ENCODE results near the gene LYPLA2.
"Not testable (repeated sequence)": the region's sequence is repeated elsewhere in the genome, so short reads cannot be mapped to it uniquely, and the experiment has no call there.

Gene LYPLA2

DNA sequence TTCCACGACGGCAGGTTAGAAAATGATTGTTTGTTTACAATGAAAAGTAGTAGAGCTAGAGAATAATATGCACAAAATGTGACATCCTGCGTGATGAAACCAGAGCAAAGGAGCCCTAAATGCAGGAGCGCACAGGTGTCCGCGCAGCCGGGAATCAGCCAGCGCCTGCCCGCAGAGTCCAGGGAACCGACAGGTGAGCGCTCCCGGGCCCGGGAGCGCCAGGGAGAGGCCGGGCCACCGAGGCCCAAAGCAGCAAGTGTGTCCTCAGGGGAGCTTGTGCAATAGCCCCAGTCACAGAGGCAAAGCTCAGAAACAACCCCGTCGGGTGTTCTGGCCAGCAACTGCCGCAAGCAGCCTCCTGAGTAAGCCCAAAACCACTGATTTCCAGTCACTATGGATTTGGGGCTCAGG lies 10.4 kb downstream of the LYPLA2 start:
- DNase-seq (ENCODE audit: low spot score): no peak

DNA sequence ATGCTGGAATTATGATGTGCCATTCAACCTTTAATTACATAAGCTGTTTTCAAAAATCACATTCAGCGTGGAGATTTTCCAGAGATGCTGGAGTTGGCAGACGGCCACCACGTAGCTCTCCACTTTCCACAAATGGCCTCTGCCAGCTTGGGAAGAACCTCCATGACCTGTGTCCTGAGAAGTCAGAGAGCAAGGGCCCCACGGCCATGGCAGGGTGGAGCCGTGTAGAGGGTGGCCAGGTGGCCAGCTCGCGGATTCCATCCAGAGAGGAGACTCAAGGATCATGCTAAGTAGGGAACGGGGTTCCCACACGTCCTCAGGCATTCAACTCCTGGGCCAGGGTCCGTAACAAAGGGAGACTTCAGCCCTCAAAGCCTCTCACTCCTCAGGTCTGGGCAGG lies 10.9 kb downstream of the LYPLA2 start:
- DNase-seq (ENCODE audit: low spot score): no peak

DNA sequence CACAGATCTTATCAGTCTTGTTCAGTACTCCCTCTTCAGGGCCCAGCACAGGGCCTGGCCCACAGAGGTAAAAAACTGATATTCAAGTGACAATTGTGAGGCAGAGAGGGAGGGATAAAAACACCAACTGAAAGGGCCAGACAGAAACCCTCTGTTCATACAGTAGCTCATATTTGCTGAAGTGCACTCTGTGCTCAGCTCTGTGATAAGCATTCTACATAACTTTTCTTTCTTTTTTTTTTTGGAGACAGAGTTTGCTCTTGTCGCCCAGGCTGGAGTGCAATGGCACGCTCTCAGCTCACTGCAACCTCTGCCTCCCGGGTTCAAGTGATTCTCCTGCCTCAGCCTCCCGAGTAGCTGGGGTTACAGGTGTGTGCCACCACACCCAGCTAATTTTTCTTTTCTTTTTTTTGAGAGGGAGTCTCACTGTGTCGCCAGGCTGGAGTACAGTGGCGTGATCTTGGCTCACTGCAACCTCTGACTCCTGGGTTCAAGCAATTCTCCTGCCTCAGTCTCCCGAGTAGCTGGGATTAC lies 11.9 kb downstream of the LYPLA2 start:
- not testable (repeated sequence) for DNase-seq (ENCODE audit: low spot score)

DNA sequence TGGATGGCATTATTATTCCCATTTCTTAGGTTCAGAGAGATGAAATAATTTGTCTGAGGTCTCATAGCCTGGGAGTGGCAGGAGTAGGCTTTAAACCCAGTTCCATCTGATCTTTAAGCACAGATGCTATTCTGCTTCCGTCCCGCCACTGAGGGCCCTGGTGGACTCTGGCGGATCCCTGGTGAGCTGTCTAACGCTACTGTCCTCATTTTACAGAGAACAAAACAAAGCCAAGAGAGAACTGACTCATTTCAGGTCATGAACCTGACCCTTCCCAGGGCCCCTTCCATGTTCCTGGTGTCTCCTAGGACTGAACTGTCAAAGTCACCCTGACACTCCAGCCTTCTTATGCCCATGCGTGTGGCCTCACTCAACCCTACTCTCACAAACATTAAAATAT lies 12.7 kb downstream of the LYPLA2 start:
- DNase-seq (ENCODE audit: low spot score): no peak

DNA sequence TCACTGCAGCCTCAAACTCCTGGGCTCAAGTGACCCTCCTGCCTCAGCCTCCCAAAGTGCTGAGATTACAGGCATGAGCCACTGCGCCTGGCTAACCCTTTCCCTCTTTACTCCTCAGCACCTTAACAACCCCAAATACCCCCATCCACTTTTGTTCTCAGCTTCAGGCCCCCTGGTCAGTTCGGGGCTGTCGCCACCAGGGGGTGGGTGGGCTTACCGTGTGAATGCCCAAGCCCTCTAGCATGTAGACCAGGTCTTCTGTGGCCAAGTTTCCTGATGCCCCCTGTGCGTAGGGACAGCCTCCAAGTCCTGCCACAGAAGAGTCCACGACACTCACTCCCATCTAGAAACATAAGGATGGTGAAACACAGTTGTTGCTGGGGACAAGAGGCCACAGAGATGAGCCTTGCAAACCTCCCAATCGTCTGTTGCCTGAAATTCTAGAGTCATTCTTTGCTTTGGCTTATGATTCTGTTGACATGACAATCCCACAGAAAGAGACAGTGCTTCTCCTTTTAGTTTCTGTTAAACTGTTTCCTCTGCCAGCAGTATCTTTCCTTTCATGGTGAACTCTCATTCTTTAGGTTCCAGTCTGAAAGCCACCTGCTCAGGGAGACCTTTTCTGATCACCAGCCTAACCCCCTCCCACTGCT lies 13.4 kb downstream of the LYPLA2 start:
- DNase-seq (ENCODE audit: low spot score): no peak

DNA sequence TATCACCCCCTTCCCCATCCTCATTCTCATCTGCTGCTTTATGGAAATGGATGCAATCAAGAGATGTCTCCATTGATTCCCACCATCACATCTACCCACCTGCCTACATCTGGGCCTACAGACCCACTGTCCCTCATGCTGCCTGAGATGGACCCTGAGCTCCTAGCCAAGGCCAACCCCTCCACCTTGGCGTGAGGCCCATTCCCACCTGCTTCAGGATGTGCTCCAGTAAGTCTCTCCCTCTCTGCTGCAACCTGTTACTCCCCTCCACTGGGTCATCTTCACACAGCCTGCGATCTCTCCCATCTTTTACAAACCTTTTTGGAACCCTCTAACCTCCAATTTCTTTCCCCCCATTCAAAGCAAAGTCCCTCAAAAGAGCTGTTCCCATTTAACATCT lies 14.1 kb downstream of the LYPLA2 start:
- no peak for DNase-seq (ENCODE audit: low spot score)

DNA sequence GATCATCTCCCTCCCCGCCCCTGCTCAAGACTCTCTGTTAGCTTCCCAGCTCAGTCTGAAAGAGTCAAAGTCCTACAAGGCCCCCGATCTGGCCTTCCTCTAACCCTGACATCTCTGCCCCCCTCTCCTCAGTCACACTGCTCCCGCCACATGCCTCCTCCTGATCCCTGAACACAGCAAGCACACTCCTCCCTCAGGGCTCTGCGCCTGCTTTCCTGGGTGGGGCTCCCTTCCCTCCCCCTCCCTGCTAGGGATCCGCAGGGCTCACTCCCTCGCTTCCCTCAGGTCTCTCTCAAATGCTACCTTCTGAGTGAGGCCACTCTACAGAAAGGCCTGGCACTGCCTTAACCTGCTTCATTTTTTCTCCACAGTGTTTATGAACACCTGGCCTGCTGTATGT lies 15.3 kb downstream of the LYPLA2 start:
- no peak for DNase-seq (ENCODE audit: low spot score)

DNA sequence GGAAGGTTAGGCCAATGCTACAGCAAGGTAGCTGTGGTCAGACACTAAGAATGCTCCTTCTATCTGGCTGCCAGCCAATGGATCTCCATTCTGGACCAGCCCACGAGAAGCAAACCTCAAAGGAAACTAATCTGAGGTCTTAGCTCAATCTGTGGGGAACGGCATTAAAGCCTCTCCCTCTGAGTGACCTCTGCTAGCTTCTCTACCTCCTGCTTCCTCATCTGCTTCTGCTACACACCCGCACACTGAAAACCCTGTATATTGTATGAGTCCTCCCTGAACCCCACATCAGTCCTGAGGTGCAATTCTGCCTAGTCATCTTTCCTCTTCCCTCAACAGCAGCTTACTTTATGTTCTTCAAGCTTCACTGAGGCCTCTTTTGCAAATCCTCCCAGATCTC lies 16.5 kb downstream of the LYPLA2 start:
- DNase-seq (ENCODE audit: low spot score): no peak

DNA sequence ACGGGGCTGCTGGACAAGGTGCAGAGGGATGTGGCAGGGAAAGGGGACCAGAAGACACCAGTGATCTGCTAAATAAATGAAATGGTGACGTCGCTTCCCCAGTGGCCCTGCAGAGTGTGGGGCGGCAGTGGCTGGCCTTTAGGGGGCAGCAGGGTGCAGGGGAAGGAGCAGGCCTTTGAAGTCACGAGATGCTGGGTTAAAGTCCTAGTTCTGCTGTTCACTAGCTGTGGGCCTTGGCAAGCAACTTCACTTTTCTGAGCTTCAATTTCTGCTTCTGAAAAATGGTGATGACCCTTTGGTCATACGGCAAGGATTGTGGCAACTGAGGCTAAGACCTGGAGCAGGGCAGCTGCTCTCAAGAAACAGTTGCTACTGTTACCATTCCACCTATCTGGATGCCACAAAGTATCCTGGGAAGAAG lies 18.8 kb downstream of the LYPLA2 start:
- DNase-seq (ENCODE audit: low spot score): peak; percentile 89

DNA sequence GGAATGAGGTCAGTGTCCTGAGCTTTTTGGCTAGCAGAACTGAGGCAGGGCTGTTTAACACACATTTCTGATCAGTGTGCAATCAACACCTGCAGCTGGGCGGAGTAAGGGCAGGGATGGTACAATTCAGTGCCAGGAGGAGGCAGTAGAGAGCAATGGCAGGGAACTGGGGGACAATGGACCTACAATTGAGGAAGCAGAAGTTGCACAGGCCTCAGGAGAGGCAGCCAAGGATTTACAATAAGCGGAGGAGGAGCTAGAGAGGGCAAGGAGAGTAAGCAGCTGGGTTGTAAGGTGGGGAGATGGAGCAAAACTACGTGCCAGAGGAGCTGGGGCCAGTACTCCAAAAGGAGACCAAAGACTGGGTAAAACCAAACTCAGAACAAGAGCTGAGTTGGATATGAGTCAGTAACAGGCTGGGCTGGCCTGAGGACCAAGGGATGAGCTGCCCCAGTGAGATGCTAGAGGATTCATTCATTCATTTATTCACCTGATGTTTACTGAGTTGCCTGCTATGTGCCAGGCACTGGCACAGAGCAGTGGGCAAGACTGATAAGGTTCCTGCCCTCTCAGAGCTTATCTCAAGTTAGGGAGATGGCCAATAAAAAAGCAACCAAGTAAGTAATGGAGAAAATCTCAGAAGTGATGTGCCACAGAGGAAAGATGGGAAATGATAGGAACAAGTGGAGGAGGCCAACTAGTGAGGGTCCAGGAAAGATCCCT lies 20.0 kb downstream of the LYPLA2 start:
- peak; percentile 78 for DNase-seq (ENCODE audit: low spot score)

DNA sequence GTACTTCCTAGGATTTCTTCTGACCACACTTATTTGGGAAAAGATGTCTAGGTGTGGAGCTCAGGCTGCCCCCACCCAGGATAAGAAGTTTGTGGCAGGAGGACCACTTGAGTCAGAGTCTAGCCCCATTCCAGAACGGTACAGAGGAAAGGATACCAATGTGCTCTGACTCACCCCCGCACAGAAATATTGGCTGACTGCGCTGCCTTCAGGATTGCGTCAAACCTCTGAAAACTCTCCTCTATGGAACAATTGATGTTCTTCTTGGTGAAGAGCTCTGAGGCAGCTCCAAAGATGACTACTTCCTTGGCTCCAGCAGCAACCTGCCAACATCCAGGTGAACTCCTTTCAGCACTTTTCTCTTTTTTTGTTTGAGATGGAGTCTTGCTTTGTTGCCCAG lies 23.1 kb downstream of the LYPLA2 start:
- no peak for DNase-seq (ENCODE audit: low spot score)

DNA sequence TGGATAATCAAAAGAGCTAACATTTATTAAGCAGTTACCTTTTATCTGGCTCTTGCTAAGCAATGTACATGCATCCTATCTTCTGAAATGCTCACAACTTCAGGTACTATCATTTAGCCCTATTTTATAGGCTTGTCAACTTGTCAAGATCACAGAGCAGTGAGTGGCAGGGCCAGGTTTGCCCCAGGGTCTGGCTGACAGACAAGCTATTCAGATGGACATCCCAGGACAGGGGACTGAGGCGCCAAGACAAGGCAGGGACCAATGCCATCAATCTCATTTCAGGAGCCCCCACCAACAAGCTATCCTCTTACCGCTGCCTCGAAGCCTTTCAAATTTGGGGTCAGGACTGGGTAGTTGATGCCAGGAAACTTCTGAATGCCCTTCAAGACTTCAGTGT lies 25.4 kb downstream of the LYPLA2 start:
- no peak for DNase-seq (ENCODE audit: low spot score)

DNA sequence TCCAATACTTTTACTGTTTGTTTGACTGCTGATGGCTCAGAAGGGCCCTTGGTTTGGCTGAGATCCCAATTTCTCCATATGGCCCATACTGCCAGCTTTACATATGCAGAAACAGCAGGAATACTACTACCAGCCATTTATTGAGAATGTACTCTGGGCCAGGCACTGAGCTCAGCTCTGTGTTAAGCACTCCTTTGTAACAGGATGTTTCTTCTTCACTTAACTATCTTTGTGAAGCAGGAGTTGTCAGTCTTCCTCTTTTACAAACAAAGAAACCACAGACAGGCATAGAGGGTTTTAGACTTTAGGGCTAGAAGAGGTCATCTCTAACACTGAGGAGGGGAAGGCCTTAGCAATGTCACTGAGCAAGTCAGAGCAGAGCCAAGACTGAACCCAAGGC lies 26.0 kb downstream of the LYPLA2 start:
- DNase-seq (ENCODE audit: low spot score): no peak

DNA sequence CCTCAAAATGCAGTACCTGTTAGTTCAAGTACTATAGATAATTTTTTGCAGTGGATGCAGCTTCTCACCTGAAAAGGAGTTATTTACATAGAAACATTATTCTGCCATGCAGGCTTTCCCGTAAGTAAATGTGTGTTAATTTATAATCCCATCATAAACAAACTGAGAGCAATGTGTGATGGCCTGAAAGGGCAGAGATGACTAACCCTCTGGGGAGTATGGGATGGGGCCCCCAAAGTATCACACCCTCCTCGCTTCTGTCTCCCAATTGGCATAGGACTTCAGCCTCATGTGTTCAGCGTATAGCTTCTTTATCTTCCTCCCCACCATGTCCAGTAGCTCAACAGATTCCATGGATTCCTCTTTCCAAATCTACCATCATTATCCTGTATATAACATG lies 26.7 kb downstream of the LYPLA2 start:
- DNase-seq (ENCODE audit: low spot score): no peak

DNA sequence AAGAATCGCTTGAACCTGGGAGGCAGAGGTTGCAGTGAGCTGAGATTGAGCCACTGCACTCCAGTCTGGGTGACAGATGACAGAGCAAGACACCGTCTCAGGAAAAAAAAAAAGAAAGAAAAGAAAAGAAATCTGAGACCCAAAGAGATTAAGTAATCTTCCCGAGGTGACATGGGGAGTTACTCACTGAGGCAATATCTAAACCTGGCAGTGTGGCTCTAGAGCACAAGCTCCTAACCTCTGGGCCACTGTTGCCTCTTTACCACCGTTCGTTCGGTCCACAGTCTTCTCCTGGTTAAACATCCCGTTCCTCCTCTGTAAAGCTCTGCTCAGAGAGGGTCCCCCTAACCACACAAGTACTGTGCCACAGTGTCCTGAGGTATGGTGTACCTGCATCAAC lies 32.8 kb downstream of the LYPLA2 start:
- no peak for DNase-seq (ENCODE audit: low spot score)

DNA sequence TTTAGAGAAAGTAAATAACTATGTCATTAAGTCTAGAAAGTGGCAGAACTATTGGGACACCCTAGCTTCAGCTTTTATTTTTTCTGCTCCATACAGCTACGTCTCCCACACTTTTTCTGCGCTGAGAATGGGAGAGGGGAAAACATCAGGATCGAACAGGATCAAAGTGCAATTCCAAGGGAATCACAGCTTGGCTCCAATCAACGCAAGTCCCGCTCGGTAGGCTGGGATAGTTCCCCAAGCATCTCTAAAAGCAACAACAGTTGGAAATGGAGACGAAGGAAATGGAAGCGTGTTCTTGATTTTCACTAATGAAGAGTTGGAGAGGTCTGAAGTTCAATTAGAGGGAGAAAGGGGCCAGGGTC lies 33.7 kb downstream of the LYPLA2 start:
- no peak for DNase-seq (ENCODE audit: low spot score)

DNA sequence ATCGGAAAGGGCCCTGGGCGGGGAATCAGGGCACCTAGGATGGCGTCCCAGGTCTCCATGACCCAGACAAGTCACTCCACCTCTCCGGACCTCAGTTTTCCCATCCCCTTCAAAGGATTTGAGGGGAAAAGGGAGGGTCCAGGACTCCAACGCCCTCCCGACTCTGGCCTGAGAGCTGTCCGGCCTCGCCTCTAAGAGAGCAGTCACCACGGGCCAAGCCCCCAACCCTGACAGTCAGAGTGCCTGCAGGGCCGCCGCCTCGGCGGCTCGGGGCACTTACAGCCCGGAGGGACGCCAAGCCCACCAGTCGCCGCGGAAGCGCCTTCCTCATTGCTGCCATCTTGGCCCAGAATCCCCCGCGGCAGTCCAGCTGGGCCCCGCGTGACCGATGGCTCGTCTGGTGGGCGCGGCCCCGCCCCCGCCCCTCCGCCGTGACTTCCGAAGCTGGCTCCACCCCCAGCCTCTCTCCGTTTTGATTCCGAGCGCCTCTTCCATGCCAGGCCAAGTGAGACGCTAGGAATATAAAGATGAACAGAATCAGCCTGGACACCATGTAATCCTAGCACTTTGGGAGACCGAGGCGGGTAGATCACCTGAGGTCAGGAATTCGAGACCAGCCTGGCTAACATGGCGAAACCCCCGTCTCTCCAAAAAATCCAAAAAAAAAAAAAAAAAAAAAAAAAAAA lies 34.3 kb downstream of the LYPLA2 start, which contains the start of gene HMGCL:
Gene HMGCL, minus strand, starts transcription at position 354 of the 686 bp plus-strand sequence. Its CDS starts 14 bp downstream, at position 340.
- peak; percentile 91 for DNase-seq (ENCODE audit: low spot score)

DNA sequence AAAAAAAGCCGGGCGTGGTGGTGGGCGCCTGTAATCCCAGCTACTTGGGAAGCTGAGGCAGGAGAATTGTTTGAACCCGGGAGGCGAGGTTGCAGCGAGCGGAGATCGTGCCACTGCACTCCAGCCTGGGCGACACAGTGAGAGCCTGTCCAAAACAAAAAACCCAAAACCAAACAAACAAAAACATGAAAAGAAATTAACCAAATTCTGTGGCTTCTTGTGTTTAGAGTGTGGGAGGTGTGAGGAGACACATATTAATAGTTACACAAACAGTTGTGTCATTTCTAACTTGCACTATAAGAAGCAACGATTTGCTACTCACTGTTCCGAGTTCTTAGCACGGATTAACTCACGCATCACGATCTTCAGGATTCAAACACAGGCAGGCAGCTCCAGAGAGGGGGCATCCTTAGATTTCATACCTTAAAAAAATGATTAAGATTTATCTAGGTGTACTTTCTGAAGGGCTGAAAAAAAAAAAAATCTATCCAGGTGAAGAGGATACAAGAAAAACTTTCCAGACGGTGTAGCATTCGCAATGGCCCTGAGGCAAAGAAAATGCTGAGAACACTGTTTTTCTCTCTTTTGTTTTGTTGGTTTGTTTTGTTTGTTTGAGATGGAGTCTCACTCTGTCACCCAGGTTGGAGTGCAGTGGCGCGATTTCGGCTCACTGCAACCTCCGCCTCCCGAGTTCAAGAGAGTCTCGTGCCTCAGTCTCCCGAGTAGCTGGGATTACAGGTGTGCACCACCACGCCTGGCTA lies 35.0 kb downstream of the LYPLA2 start:
- no peak for DNase-seq (ENCODE audit: low spot score)

DNA sequence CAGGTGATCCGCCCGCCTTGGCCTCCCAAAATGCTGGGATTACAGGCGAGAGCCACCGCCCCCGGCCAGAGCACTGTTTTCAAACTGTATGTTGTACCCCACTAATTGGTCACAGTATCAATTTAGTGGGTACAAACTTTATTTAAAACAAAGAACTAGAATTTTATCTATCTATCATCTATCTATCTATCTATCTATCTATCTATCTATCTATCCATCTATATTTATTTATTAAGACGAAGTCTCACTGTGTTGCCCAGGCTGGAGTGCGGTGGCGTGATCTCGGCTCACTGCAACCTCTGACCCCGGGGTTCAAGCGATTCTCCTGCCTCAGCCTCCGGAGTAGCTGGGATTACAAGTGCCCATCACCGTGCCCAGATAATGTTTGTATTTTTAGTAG lies 35.6 kb downstream of the LYPLA2 start:
- not testable (repeated sequence) for DNase-seq (ENCODE audit: low spot score)

DNA sequence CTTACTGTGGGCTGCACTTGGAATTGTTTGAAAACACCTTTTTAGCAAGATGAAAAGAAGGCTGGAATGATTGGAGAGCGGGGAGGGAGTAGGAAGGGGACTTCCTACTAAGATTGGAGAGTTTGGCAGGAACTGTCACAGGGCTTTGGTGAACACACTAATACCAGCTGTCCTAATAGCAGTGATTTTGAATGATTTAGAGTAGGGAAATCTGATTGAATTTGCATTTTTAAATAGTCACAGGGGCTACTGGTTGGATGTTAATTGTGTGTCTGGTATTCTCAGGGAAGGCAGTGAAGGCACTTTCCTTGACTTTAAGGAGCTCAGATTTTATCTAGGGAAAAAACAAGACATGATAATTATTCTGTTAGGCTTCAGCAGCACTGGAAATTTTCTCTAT lies 36.8 kb downstream of the LYPLA2 start:
- DNase-seq (ENCODE audit: low spot score): no peak

DNA sequence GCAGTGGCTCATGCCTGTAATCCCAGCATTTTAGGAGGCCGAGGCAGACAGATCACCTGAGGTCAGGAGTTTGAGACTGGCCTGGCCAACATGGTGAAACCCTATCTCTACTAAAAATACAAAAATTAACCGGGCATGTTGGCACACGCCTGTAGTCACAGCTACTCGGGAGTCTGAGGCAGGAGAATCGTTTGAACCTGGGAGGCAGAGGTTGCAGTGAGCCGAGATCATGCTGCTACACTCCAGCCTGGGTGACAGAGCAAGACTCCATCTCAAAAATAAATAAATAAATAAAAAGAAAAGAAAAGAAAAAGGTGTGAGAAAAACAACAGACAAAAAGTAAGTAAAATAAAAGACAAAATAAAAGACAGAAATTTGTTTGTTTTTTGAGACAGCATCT lies 43.2 kb downstream of the LYPLA2 start:
- not testable (repeated sequence) for DNase-seq (ENCODE audit: low spot score)

DNA sequence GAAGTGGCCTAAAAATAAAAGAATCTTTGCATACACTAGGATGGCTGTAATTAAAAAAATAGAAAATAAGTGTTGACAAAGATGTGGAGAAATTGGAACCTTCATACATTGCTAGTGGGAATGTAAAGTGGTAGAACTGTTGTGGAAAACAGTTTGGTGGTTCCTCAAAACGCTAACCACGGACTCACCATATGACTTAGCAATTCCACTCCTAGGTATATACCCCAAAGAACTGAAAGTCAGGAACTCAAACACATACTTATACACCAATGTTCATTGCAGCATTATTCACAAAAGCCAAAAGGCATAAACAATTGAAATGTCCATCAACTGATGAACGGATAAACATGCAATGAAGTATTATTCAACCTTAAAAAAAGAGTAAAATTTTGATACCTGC lies 45.1 kb downstream of the LYPLA2 start:
- DNase-seq (ENCODE audit: low spot score): no peak

Data from hematopoietic multipotent progenitor cell treated with erythropoietin and hydrocortisone succinate and interleukin-3 and kit ligand, for 15 days (in vitro differentiated cells).